ENCODE data around the gene DNAJC15.

DNA sequence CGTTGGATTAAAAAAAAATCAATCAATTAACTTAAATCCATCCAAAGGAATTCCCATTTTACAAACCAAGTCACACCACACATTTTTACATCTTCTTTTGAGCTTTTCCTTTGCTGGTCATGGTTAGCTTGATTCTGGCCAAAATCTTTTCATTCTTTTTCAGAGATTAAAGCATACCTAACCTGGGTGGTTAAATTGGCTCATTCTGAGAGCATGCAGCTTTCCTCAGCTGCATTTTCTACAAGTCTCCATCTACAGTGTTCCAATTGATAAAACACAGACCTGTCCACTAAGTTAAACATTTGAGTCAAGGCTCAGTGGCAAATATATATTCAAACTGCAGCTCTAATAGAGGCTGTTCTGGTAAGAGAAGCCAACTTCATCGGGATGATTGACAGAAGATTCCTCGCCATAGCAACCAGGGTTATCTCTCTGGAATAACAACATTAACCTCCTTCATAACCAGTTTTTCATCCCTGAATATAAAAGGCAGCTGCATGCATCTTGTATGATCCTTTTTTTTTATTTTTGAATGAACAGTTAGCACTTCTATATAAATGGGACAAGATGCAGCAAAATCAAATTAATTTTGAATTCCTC, 106.2 kb downstream of the DNAJC15 start:
- TF ChIP-seq, protein P1, sequence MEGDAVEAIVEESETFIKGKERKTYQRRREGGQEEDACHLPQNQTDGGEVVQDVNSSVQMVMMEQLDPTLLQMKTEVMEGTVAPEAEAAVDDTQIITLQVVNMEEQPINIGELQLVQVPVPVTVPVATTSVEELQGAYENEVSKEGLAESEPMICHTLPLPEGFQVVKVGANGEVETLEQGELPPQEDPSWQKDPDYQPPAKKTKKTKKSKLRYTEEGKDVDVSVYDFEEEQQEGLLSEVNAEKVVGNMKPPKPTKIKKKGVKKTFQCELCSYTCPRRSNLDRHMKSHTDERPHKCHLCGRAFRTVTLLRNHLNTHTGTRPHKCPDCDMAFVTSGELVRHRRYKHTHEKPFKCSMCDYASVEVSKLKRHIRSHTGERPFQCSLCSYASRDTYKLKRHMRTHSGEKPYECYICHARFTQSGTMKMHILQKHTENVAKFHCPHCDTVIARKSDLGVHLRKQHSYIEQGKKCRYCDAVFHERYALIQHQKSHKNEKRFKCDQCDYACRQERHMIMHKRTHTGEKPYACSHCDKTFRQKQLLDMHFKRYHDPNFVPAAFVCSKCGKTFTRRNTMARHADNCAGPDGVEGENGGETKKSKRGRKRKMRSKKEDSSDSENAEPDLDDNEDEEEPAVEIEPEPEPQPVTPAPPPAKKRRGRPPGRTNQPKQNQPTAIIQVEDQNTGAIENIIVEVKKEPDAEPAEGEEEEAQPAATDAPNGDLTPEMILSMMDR (IDR thresholded peaks at IDR 0.05), result no peak
- TF ChIP-seq POLR2AphosphoS5 (IDR thresholded peaks at IDR 0.05), result no peak
- TF ChIP-seq EP300 (IDR thresholded peaks at IDR 0.05), result no peak
- TF ChIP-seq POLR2A (IDR thresholded peaks at IDR 0.05), result no peak
